ENCODE data around the gene PCDHA1. TPM values are rescaled to one million over a fixed set of nuclear protein-coding genes. Genes with fewer than 3 reads are reported as not detected.

PCDHA1 gene
- total RNA-seq, 1 donor from 2014 or later: not detected

GRCh38 chr5:141039061-141039460 is 253.1 kb downstream of the PCDHA1 start:
- intact Hi-C loops (cut with DNase I): no loop called here
- no peaks in the 10 kb centered on the region for H3K4me1 ChIP-seq
- no peaks in the 10 kb centered on the region for H3K9me3 ChIP-seq
- H3K36me3 ChIP-seq: no peaks in the 10 kb centered on the region
- TF ChIP-seq CTCF (IDR thresholded peaks at IDR 0.05): no peak
- no peak for DNase-seq
- no peaks in the 10 kb centered on the region for H3K27me3 ChIP-seq
- no peak for ATAC-seq
- H3K4me3 ChIP-seq: no peak overlapping the region
- H3K27ac ChIP-seq: no peak overlapping the region

DNA sequence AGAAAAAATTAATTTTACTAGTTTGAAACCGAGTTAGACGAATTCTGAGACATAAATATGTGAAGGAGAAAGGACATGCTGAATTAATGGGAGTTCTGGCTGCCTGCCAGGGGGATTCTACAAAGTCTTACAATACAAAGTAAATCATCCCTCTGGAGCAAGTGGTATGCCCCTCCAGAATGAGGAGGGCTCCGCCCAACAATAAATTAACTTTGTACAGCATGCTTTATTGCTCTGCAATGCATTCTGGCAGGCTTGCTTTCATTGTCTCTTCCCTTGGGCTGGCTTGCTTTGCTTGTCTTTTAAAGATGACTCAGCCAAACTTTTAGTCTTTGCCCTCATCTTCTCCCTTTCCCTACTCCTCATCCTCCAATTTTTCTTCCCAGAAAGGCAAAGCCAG is 253.6 kb downstream of the PCDHA1 start:
- Histone ChIP-seq H3K4me1 (no peaks in the 10 kb centered on the region), H3K27me3 (no peaks in the 10 kb centered on the region), H3K9me3 (no peaks in the 10 kb centered on the region), H3K4me3 (no peak overlapping the region), H3K36me3 (no peaks in the 10 kb centered on the region), H3K27ac (no peak overlapping the region)
- intact Hi-C loops (cut with DNase I): no loop called here
- no peak for TF ChIP-seq CTCF (IDR thresholded peaks at IDR 0.05)
- ATAC-seq: no peak
- no peak for DNase-seq

DNA sequence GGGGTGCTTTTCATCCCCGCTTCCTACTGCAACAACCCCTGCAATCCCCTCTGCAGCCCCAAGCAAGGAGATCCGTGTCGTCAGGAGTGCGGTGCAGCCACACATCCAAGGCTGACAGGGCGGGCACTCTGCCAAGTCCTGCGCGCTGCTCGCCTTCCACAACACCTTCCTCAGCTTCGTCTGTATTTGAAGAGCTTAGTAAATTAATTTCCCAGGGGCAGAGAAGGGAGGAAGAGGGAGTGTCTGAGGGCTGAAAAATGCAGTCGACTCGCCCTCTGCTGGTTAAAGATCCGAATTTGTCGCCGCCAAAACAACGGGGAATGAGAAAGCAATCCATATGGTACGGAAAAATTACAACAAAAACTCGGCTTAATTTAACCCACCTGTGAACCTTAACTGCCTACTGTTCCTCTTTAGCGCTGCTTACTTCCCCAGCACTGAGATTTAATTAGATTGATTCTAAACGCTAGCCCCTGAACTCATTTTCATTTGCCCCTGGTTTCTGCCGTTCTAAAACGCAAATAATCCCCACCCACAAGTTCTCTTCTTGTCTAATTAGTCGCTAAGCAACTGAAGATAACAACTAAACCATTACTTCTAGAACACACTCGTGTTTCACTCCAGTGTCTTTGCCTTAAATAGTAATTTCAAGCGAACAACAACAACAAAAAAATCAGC is 254.3 kb downstream of the PCDHA1 start:
- peak; percentile 82 for DNase-seq
- peak; percentile 55 for TF ChIP-seq CTCF (IDR thresholded peaks at IDR 0.05)
- Histone ChIP-seq H3K27me3 (no peaks in the 10 kb centered on the region), H3K36me3 (no peaks in the 10 kb centered on the region), H3K4me3 (peak overlapping the region; percentile 47), H3K27ac (peak overlapping the region; percentile 76), H3K4me1 (no peaks in the 10 kb centered on the region), H3K9me3 (no peaks in the 10 kb centered on the region)
- peak; percentile 85 for ATAC-seq
- intact Hi-C loops (cut with DNase I): loop anchor here (10.0 kb wide), 1 partner anchor 165 kb away; the partner anchor contains the start of gene PCDHA12

DNA sequence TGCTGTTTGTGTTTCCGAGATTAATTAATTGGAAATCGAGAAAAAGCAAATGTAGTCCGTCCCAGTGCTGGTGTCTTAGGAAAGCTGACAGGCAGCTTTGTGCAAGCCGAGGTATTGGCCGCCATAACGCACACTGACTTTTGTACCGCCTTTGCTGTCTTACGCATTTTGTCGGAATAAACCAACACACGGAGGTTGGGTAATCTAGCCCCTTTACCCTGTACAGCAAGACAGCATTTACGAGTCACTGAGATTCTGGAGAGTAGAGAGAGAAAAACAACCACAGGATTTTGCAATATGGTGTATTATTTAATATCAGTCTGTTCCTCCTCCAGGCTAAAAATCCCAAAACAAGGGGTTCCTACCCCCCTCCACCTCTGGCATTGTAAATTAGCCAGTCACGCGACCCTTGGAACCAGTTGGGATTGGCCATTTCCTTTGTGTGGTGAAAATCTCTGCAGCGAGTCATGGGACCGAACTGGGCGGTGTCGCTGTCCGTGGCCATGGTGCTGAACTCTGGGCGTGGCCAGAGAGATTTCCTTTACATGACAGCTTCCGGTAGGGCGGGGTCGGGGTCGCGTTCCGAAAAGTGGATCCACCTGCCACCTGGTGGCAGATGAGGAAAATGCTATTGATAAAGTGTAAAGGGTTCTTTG is 255.0 kb downstream of the PCDHA1 start:
- TF ChIP-seq CTCF (IDR thresholded peaks at IDR 0.05): peak; percentile 70
- Histone ChIP-seq H3K4me3 (peak overlapping the region; percentile 47), H3K36me3 (no peaks in the 10 kb centered on the region), H3K4me1 (no peaks in the 10 kb centered on the region), H3K27me3 (no peaks in the 10 kb centered on the region), H3K27ac (peak overlapping the region; percentile 76), H3K9me3 (no peaks in the 10 kb centered on the region)
- peak; percentile 95 for DNase-seq
- peak; percentile 99 for ATAC-seq
- intact Hi-C loops (cut with DNase I): loop anchor here (10.0 kb wide), 1 partner anchor 166 kb away; the partner anchor contains the start of gene PCDHA12

GRCh38 chr5:141041427-141041785 is 255.5 kb downstream of the PCDHA1 start:
- Histone ChIP-seq H3K27ac (no peak overlapping the region), H3K9me3 (no peaks in the 10 kb centered on the region), H3K4me1 (no peaks in the 10 kb centered on the region), H3K27me3 (no peaks in the 10 kb centered on the region), H3K36me3 (no peaks in the 10 kb centered on the region), H3K4me3 (no peak overlapping the region)
- no peak for TF ChIP-seq CTCF (IDR thresholded peaks at IDR 0.05)
- intact Hi-C loops (cut with DNase I): loop anchor here (10.0 kb wide), 1 partner anchor 167 kb away; the partner anchor contains the start of gene PCDHA12
- no peak for DNase-seq
- ATAC-seq: no peak
